Endometrial microvascular endothelial cells (primary cell): Measurements from ENCODE around the gene PSMB11. TPM values are rescaled to one million over a fixed set of nuclear protein-coding genes. Genes with fewer than 3 reads are reported as not detected.
"Not testable (repeated sequence)": the region's sequence is repeated elsewhere in the genome, so short reads cannot be mapped to it uniquely, and the experiment has no call there.

Experiments
- in situ Hi-C: cut with HindIII; loops from 2 replicates; pipeline ENCODE4 v1.10.0; 2017; ENCODE audit warnings: low sequenced_read_pairs, low pct_unique_long_range_greater_than_20kb; ENCODE audit errors: inconsistent ontology term
- total RNA-seq: library from RNA; depleted of rRNA; stranded (reverse); fragments of >200 nt; gene quantifications from one replicate; pipeline ENCODE4 v1.2.3, GENCODE V29; 2015; ENCODE audit errors: inconsistent ontology term

The PSMB11 gene
- total RNA-seq: not detected

GRCh38 chr14:23042162-23042965 is at the start of gene PSMB11:
PSMB11 (plus strand) TSS chr14:23042212; CDS start chr14:23042226, 14 bp downstream.
- in situ Hi-C loops: no loop called here

- in situ Hi-C loops: loop anchor here (25.0 kb wide), 1 partner anchor 94 kb away; the partner anchor contains the start of genes ACIN1 and C14orf119
These were observed 48.5 kb upstream of the PSMB11 start for GRCh38 chr14:22993517-22993916.

- in situ Hi-C loops: loop anchor here (25.0 kb wide), 1 partner anchor 92 kb away; the partner anchor contains the start of genes ACIN1 and C14orf119
These were observed 47.2 kb upstream of the PSMB11 start for GRCh38 chr14:22994762-22995275.

- in situ Hi-C loops: loop anchor here (25.0 kb wide), 1 partner anchor 91 kb away; the partner anchor contains the start of genes ACIN1 and C14orf119
These were observed 46.0 kb upstream of the PSMB11 start for GRCh38 chr14:22995889-22996625.

- in situ Hi-C loops: loop anchor here (25.0 kb wide), 1 partner anchor 90 kb away; the partner anchor contains the start of genes ACIN1 and C14orf119
These were observed 45.0 kb upstream of the PSMB11 start for GRCh38 chr14:22996768-22997654.

GRCh38 chr14:22997676-22998323 is 44.2 kb upstream of the PSMB11 start:
- in situ Hi-C loops: loop anchor here (25.0 kb wide), 1 partner anchor 90 kb away; the partner anchor contains the start of genes ACIN1 and C14orf119

- in situ Hi-C loops: loop anchor here (25.0 kb wide), 1 partner anchor 89 kb away; the partner anchor contains the start of genes ACIN1 and C14orf119
These were observed 43.5 kb upstream of the PSMB11 start for GRCh38 chr14:22998329-22999012.

GRCh38 chr14:23000860-23001259 is 41.2 kb upstream of the PSMB11 start:
- in situ Hi-C loops: no loop called here

- in situ Hi-C loops: no loop called here
These were observed 39.4 kb upstream of the PSMB11 start for GRCh38 chr14:23002592-23002991.

- in situ Hi-C loops: not testable (repeated sequence)
These were observed 37.7 kb upstream of the PSMB11 start for GRCh38 chr14:23004274-23004673.

- in situ Hi-C loops: no loop called here
These were observed 36.4 kb upstream of the PSMB11 start for GRCh38 chr14:23005451-23006187.

GRCh38 chr14:23006188-23006534 is 35.9 kb upstream of the PSMB11 start:
- in situ Hi-C loops: no loop called here

- in situ Hi-C loops: no loop called here
These were observed 35.2 kb upstream of the PSMB11 start for GRCh38 chr14:23006544-23007419.

- in situ Hi-C loops: no loop called here
These were observed 33.2 kb upstream of the PSMB11 start for GRCh38 chr14:23008831-23009230.

- in situ Hi-C loops: no loop called here
These were observed 32.5 kb upstream of the PSMB11 start for GRCh38 chr14:23009483-23009938.
